ENCODE data around the gene LONP2. TPM values are rescaled to one million over a fixed set of nuclear protein-coding genes. Genes with fewer than 3 reads are reported as not detected.
"Not testable (repeated sequence)": the region's sequence is repeated elsewhere in the genome, so short reads cannot be mapped to it uniquely, and the experiment has no call there.

The LONP2 gene
- polyA plus RNA-seq, 4 donors = 61.1 to 65.7 (median 63.5) TPM

GRCh38 chr16:48385253-48386150 lies 141.4 kb downstream of the LONP2 start, which contains the start of gene SIAH1:
SIAH1 (minus strand) TSS chr16:48385413; CDS start chr16:48362428, 22,985 bp downstream.
- peak in 3 of 4 donors; percentile 74 to 78 (median 78) for DNase-seq (ENCODE audit: low read depth in 4 of 4, low spot score in 3 of 4)

- no peak for DNase-seq (ENCODE audit: low read depth in 4 of 4, low spot score in 3 of 4)
Measured at GRCh38 chr16:48386559-48387312, 142.6 kb downstream of the LONP2 start.

DNA sequence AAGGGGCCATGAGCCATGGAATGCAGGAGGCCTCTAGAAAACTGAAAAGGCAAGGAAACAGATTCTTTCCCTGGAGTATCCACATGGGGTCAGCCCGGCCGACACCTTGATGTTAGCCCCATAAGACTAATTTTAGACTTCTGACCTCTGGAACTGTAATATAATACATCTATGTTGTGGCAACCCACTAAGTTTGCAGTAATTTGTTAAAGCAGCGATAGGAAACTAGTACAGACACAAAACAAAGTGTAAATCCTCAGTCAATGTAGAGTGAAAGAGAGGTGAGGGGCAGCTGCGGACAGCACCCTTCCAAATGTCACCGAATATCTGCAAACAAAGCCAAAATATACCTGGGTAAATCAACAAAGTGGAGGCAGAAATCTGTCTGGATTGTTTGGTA lies 148.3 kb downstream of the LONP2 start:
- no peak for DNase-seq (ENCODE audit: low read depth in 4 of 4, low spot score in 3 of 4)

DNA sequence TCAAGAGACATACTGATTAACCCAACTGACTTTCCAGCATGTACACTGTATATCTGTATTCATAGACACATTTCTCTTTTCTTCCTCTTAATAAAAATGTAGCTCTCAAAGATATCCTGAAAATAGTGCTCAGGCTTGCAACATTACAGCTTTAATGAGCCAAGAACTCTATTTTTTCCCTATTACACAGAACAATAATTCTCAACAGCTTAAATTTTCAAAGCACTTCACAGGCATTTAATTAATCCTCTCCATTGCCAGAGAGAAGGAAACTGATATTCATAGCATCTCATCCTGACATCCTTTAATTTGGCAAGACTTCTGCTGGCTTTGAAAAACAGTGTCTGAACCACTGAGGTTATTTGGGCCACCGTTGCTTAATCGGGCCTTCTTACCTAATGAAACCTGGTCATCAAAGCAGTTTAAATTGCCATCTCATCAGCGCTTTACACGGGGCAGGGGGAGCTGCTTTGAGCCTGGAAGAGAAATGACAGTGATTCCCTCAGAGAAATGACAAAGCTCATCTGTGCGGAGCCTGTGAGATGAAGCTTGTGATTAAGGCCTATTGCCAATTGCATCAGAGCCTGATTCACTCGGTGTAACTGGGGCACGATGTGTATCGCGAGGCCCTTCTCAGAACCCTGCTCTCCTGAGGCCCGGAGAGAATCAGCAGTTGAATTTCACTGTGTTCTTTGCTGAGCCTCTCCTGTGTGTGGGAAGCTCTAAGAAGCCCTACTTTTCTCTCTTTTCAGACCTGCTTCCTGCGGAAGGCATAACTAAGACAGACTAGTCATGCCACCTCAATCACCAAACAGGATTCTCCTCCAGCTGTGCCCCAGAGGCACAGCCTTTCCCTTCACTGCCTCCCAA lies 149.6 kb downstream of the LONP2 start:
- no peak for DNase-seq (ENCODE audit: low read depth in 4 of 4, low spot score in 3 of 4)

DNA sequence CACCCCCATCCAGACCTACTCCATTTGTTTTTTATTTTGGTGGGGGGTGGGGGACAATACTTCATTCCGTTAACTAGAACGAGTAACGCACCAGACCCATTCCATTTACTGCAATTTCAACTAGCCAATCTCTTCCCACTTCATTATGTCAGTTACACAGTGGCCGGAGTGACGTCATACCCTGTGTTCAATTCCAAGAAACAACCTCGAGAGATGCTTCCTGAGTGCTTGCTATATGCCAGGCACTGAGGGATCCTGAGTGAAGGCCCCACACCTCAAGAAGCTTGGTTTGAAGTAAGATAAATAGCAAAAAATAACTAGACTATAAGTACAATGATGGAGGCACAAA lies 150.2 kb downstream of the LONP2 start:
- no peak for DNase-seq (ENCODE audit: low read depth in 4 of 4, low spot score in 3 of 4)

DNA sequence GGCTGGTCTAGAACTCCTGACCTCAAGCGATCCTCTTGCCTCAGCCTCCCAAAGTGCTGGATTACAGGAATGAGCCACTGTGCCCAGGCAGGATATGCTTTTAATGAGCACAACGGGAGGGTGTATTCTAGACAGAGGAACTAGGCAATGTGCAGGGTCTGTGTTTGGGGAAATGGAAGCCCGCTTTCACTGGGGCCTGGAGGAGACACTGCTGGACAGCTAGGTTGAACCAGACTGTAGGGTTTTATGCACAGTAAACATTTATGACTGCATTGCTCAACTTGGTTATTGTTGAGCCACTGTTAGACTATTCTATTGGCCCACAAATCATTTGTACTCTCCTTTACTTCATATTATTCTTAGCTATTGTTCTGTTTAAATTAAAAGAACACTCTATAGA lies 151.3 kb downstream of the LONP2 start:
- no peak for DNase-seq (ENCODE audit: low read depth in 4 of 4, low spot score in 3 of 4)

DNA sequence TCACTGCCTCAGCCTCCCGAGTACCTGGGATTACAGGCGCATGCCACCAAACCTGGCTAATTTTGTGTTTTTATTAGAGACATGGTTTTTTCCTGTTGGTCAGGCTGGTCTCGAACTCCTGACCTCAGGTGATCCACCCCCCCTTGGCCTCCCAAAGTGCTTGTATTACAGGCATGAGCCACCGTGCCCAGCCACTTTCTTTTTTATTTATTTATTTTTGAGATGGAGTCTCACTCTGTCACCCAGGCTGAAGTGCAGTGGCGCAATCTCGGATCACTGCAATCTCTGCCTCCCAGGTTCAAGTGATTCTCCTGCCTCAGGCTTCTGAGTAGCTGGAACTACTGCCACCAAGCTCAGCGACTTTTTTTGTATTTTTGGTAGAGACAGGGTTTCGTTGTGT lies 158.4 kb downstream of the LONP2 start:
- DNase-seq (ENCODE audit: low read depth in 4 of 4, low spot score in 3 of 4) = not testable (repeated sequence)

DNA sequence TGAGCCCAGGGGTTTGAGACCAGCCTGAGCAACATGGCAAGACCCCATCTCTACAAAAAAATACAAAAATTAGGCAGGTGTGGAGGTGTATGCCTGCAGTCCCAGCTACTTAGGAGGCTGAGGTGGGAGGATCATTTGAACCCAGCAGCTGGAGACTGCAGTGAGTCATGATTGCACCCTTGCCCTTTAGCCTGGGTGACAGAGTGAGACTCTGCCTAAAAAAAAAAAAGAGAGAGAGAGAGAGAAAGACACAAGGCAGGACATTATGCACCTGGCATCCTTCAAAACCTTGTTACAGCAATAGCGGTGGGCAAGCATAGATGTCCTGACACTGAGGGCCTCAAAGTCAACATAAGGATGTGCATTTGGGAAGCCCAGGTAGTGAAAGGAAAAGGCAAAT lies 161.1 kb downstream of the LONP2 start:
- no peak for DNase-seq (ENCODE audit: low read depth in 4 of 4, low spot score in 3 of 4)

GRCh38 chr16:48405907-48406306 lies 161.8 kb downstream of the LONP2 start:
- DNase-seq (ENCODE audit: low read depth in 4 of 4, low spot score in 3 of 4) = no peak

Other genes starting within 250 kb of the LONP2 start
- under 1 TPM in 2 of 4 donors, not detected in 2; 0.04 to 0.35 TPM for gene ABCC12, start 88.3 kb upstream of the LONP2 start, polyA plus RNA-seq (ENCODE audit: insufficient read length in 4 of 4)
- gene ABCC11, start 3.2 kb downstream of the LONP2 start, polyA plus RNA-seq (ENCODE audit: insufficient read length in 4 of 4) = under 1 TPM; 0.24 to 0.64 (median 0.26) TPM
- gene SIAH1, start 141.1 kb downstream of the LONP2 start, polyA plus RNA-seq (ENCODE audit: insufficient read length in 4 of 4) = 10 to 100 TPM; 44.4 to 60.1 (median 53.2) TPM